Stimulated activated naive CD8-positive, alpha-beta T cell treated with anti-CD3 and anti-CD28 coated beads, Interleukin-15, Interleukin-2, amounts not matched to agents 100 U/mL and 50 U/mL, for 24 hours (primary cell): ENCODE results near the gene STK11IP.

Experiments
- ATAC-seq: fragments of 150-1000 bp; cut with Tn5 transposase; one replicate; pipeline ENCODE4 v1.10.0; 2021
- DNase-seq: peaks from one replicate; pipeline ENCODE4 v3.0.0; 2021

STK11IP gene

DNA sequence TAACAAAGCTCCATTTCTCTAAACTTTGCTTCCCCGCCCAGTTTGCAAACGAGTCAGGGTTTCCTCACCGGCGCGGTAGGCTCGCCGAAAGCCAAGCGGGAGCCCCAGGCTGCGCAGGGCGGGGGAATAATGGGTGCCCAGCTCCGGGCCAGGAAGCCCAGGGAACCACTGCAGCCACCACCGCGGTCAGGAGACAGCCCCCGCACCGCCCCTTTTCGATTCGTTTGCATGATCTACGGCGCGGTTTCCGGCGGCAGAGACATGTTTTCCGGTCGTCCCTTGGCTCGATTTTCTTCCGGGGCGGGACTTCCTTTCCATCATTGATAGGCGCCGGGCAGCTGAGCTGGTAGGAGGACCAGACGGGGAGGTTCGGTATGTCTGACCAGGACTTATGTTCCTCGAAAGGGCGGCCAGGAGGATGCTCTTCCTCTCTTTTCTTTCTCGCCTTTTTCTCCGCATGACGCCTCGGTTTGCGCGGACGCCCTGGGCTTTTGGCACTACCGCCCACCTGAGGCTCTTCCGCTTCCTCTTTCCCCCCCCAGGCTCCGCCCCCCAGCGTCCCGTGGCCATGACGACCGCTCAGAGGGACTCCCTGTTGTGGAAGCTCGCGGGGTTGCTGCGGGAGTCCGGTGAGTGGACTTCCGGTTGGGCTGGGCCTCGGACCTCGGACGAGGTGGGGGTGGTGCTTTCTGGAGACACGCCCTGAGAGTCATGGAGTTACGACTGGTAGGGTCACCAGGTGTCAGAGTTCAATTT is at the start of gene STK11IP:
Gene STK11IP (plus strand): TSS at position 306 of the 756 bp plus-strand sequence. CDS start 263 bp downstream, at position 569.
- ATAC-seq (peak; percentile 92), DNase-seq (peak; percentile 94)

DNA sequence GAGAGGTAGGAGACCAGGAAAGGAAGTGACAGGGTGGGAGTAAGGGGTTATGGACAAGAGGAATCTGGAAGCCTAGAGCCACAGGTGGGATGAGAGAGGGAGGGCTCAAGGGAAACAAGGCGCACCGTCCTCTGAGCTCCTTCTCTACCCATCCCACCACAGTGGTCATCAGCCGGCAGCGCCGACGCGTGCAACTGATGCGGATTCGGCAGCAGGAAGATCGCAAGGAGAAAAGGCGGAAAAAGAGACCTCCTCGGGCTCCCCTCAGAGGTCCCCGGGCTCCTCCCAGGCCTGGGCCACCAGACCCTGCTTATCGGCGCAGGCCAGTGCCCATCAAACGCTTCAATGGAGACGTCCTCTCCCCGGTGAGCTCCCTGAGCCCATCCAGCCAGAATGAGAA is 48.7 kb upstream of the STK11IP start:
- ATAC-seq: no peak
- DNase-seq: no peak

DNA sequence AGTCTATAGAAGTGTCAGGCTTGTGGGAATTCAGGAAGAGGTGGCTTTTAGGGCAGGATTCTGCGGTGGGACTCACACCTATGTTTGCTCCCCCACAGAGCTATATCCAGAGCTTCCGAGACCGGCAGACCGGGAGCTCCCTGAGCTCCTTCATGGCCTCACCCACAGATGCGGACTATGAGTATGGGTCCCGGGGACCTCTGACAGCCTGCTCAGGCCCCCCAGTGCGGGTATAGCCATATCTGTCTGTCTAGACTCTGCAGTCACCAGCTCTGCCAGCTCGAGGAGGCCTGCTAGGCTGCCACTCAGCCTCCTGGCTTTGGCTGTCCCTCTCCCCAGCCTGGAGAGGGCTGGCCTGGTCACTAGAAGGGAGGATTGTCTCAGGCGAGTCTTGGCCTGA is 48.0 kb upstream of the STK11IP start:
- DNase-seq (no peak), ATAC-seq (no peak)

DNA sequence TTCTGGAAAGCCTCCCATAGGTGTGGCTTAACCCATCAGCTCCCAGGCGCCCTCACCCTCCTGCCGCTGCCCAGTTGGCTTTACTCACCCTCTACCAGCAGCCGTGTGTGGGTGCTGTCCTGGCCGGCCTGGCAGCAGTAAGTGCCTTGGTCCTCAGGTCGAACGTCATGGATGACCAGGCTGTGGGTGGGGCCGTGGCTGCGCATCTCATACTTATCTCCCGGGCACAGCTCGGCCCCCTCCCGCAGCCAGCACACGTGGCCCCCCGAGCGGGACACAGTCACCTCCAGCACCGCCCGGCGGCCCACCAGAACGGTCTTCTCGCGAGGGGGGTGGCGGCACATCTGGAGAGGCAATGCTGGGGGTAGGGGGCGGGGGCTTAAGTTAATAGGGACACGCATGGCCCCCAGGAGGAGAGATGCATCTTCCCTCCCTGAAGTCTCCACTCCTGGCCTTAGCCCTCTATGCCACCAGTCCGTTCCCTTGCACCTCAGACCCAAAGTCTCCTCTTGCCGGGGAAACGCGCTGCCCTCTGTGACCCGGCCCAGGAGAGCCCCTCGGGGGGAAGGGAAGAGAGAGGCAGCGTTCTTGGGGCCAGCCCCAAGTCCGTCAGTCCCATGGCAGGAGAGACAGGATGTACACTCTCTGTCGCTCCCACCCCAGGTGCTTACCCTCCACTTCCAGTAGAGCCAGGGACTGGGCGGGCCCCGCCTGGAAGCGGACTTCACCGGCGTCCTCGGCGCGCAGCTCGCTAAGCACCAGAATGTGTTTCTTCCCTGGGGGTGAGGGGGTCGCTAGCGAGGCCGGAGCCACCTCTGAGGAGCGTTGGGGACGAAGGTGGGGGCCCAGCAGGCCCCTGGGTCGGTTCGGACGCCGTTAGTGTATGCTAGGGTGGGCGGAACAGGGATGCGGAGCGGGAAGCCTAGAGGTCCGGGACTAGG is 45.9 kb upstream of the STK11IP start:
- ATAC-seq (no peak), DNase-seq (peak; percentile 22)

DNA sequence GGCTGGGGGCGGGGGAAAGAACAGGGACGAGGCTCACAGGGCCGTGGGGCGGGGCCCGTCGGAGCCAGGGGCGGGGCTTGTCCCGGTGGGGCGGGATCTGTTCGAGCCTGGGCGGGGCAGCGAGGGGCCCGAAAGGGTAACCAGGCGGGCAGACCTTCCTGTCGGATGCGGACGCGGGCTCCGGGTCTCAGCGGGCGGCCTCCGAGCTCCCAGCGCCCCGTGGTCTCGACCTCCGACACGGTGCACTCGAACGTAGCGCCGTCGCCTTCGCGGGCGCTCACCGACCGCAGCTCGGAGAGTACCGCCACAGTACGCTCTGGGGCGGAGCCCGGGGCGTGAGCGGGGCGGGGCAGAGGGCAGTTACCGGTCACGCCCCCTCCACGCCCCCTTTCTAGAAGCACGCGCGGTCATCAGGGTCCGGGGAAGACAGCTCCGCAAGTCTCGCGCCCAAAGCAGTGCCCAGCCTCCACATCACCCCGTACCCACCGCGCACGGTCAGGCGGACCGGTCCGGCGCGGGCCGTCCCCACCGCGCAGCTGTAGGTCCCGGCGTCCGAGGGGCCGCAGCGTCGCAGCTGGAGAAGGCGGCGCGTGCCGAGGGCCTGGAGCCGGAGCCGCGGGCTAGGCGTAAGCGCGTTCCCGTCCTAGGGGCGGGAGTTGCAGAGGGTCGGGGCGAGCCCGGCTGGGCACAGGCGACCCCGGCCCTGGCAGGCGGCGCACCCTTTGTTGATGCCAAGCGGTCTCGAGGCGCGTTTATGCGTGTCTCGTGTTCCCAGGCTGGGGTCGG is 45.1 kb upstream of the STK11IP start:
- DNase-seq (peak; percentile 87), ATAC-seq (peak; percentile 85)

- DNase-seq: no peak
- no peak for ATAC-seq
Measured at GRCh38 chr2:219553168-219553417, 44.6 kb upstream of the STK11IP start.

GRCh38 chr2:219553463-219553963 is 44.1 kb upstream of the STK11IP start:
- DNase-seq (no peak), ATAC-seq (no peak)

GRCh38 chr2:219554350-219554749 is 43.3 kb upstream of the STK11IP start:
- ATAC-seq: no peak
- no peak for DNase-seq

- ATAC-seq (no peak), DNase-seq (no peak)
Measured at GRCh38 chr2:219555956-219556355, 41.7 kb upstream of the STK11IP start.

- no peak for DNase-seq
- ATAC-seq: no peak
Measured at GRCh38 chr2:219556413-219556812, 41.2 kb upstream of the STK11IP start.

DNA sequence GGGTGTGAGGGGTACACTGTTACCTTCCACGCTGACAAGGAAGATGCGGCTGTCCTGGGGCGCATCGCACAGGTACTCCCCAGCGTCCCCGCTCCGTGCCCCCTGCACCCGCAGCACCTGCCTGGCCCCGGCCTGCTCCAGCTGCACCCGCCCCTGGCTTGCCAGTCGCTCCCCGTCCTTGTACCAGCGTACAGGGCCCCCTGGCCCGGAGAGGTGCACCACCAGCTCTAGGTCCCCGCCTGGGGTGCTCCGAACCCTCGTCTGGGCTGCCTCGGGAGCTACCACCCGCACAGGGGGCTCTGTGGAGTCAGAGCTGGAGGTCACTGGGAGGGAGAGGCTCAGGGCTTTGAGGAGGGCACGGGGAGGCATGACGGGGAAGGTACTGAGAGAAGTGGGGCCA is 40.3 kb upstream of the STK11IP start:
- no peak for ATAC-seq
- no peak for DNase-seq

- DNase-seq: no peak
- ATAC-seq: peak; percentile 5
Measured at GRCh38 chr2:219557791-219558785, 39.6 kb upstream of the STK11IP start.

DNA sequence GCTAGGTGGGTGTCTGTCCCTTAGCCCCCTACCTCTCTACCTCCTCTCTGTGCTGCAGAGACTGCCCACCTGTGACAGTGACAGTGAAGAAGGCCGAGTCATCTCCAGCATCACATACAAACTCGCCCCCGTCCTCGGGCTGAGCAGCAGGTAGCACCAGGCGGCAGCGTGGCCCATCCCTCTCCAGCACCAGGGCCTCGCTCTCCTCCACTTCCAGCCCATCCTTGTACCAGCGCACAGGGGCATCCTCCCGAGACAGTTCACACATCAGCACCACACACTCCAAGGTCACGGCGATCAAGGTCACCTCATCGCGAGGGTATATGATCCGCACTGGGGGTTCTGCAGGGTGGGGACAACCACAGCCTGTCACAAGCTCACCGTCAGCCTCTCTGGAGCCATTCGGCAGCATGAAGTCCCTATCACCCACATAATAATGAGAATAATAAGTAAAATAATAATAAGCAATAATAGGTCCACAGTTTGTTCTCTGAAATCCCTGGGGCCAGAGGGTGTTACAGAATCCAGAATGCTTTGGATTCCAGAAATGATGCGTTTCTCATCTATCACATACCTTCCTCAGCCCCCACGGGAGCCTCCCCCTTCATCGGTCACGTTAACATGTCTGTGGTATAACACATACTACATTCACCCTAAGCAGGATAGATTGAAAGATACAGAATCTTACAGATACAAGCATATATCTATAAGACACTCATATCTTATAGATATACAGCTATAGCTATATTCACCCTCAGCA is 38.3 kb upstream of the STK11IP start:
- ATAC-seq: no peak
- DNase-seq: no peak

DNA sequence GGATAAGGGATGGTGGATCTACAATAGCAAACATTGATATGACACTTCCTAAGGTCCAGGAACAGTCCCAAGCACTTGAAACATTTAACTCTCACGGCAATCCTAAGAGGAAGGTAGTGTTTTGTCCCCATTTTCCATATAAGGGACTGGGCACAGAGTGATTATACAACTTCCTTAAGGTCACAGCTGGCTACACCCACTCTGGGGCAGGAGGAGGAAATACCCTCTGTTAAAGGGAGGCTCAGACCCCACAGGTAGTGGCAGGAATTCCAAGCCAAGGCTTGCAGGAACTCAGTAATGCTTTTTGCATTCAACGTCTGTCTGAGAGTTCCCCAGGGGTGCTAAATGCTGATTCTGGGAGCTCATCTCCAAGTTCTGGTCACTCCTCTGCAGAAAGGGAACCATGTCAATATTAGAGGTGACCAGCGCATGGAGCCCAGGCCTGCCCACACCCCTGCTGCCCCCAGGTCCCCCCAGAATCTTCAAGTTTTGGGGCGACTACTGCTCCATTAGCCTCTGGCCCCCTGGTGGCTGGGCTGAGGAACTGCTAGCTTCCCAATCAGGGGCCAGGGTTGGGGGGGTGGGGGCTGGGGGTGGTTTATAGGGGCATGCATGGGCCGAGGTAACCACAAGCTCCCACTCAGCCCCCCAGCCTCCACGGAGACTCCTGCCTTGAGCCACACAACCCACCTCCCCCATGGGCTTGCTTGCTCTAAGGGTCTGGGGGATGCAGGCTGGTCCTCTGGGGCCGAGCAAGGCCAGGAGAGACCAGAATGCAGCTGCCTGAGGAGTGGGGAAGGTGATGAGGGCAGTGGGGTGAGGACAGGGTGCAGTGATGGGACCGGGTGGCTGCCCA is 37.4 kb upstream of the STK11IP start:
- DNase-seq: peak; percentile 27
- no peak for ATAC-seq

DNA sequence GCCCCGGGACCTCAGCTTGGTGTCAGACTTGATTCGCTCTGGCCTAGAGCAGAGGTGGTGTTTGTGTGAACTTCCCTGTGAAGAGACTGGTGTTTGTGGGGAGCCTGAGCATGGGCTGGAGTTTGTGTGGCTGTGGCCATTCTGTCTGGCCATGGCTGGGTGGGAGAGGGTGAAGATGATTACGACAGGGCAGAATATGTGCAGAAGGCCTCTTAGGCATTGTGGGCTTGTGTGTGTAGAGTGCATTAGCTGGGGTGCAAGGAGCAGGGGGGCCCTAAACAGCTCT is 36.8 kb upstream of the STK11IP start:
- ATAC-seq (no peak), DNase-seq (no peak)

- no peak for DNase-seq
- ATAC-seq: no peak
Measured at GRCh38 chr2:219561179-219562048, 36.2 kb upstream of the STK11IP start.

DNA sequence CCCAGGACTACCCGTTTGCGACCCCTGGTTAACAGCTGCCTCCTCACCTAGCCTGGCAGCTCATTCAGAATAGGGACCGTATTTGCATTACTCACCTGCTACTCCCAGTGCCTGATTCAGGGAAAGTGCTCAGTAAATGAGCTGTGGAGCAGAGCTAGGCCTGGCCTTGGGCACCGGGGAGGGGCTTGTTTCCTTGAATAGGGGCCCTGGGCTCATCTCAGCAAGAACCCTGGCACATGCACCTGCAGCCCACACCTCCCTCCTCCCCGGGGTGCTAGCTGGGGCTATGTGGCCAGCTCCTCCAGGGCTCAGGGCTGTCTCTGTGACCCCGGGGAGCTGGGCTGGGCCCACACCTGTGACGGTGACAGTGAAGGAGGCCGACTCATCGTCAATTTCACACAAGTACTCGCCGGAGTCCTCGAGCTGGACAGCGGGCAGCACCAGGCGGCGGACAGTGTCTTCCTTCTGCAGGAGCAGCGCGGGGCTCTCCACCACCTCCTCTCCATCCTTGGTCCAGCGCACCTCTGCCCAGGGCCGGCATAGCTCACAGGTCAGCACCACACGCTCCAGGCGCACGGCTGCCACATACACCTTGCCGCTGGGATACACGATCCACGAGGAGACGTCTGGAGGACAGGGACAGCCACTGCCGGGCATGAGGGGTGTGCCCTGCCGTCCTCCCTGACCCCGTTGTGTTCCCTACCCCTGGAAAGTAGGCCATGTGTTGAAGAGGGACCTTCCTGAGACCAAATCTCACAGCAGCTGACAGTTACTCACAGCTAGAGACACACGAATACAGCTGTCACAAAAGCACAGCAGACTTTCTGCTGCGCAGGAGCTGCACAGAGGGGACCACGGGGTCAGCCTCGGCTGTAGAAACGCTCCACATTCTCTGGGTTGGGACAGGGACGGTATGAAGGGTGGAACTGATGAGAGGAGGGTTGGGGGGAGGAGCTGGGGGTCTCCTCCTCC is 35.3 kb upstream of the STK11IP start:
- no peak for DNase-seq
- ATAC-seq: no peak
